NB4 (cell line): Measurements from ENCODE around the gene TRPC4AP.

ENCODE experiments used
- DNase-seq: peaks from one replicate; pipeline ENCODE4 v3.0.0; 2010; ENCODE audit warnings: low read depth
- H3K4me3 ChIP-seq: one replicate; pipeline ENCODE4 v1.5.1; 2011; ENCODE audit warnings: mild to moderate bottlenecking, low read depth, low read length, moderate library complexity
- MYC ChIP-seq: IDR thresholded peaks from 2 replicates; pipeline ENCODE4 v1.6.1; 2011; ENCODE audit warnings: low read depth, low read length
- POLR2A ChIP-seq: IDR thresholded peaks from 2 replicates; pipeline ENCODE4 v1.6.1; 2011; ENCODE audit warnings: mild to moderate bottlenecking; ENCODE audit not compliant: insufficient read length; ENCODE audit errors: extremely low read depth
- TF ChIP-seq, protein P1 (sequence below): IDR thresholded peaks from one replicate; pipeline ENCODE4 v1.5.1; 2012; ENCODE audit warnings: low read depth, low read length
- TF ChIP-seq, protein P2 (sequence below): IDR thresholded peaks from 2 replicates; pipeline ENCODE4 v1.6.1; 2011; ENCODE audit warnings: low read depth, low read length

Gene TRPC4AP

DNA sequence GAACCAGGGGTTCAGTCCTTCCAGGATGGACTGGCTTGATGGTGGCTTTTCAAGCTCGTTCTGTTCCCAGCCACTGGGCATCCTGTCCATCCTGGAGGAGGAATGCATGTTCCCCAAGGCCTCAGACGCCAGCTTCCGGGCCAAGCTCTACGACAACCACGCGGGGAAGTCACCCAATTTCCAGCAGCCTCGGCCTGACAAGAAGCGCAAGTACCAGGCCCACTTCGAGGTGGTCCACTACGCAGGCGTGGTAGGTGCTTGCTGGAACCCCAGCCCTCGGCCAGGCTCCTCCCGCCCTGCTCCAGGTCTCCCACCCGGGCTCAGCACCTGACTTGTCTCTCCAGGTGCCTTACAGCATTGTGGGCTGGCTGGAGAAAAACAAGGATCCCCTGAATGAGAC is 102.9 kb downstream of the TRPC4AP start:
- no peak for DNase-seq
- no peak overlapping the region for H3K4me3 ChIP-seq
- no peak for TF ChIP-seq MYC
- TF ChIP-seq, protein P1, sequence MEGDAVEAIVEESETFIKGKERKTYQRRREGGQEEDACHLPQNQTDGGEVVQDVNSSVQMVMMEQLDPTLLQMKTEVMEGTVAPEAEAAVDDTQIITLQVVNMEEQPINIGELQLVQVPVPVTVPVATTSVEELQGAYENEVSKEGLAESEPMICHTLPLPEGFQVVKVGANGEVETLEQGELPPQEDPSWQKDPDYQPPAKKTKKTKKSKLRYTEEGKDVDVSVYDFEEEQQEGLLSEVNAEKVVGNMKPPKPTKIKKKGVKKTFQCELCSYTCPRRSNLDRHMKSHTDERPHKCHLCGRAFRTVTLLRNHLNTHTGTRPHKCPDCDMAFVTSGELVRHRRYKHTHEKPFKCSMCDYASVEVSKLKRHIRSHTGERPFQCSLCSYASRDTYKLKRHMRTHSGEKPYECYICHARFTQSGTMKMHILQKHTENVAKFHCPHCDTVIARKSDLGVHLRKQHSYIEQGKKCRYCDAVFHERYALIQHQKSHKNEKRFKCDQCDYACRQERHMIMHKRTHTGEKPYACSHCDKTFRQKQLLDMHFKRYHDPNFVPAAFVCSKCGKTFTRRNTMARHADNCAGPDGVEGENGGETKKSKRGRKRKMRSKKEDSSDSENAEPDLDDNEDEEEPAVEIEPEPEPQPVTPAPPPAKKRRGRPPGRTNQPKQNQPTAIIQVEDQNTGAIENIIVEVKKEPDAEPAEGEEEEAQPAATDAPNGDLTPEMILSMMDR, result no peak
- TF ChIP-seq POLR2A, result no peak
- TF ChIP-seq, protein P2, sequence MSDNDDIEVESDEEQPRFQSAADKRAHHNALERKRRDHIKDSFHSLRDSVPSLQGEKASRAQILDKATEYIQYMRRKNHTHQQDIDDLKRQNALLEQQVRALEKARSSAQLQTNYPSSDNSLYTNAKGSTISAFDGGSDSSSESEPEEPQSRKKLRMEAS, result no peak

DNA sequence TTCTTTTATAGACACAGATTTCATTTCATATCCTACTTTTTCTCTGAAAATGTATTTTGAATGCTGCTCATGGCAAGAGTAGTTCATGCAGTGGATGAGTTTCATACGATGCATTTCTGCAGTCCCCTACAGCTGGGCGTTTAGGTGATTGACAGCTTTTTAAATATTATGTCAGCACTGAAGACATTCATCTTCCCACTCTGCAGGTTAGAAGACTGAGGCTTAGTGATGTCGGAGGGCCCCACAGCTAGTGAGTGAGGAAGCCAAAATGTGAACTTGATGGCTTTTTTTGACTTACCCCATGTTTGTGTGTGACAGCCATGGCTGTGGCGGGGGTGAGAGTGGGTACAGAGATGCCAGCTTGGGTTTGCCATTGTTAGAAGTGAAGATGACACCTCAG is 103.5 kb downstream of the TRPC4AP start:
- no peak for DNase-seq
- no peak for TF ChIP-seq POLR2A
- TF ChIP-seq, protein P2, result no peak
- TF ChIP-seq MYC, result no peak
- TF ChIP-seq, protein P1, result no peak
- H3K4me3 ChIP-seq, result no peak overlapping the region

DNA sequence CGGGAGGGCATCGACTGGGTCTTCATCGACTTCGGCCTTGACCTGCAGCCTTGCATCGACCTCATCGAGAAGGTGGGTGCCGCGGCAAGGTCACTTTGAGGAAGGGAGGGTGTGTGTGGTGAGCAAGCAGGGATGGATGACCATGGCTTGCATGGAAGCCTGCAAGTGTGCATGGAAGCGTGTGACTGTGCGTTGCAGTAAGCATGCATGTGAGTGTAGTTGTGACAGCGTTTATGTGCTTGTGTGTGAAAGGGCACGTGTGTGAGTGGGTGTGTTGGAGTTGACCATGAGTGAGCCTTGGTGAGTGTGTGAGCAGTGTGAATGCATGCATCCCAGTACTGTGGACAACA is 104.4 kb downstream of the TRPC4AP start:
- TF ChIP-seq POLR2A (no peak), MYC (no peak)
- TF ChIP-seq, protein P1, result no peak
- TF ChIP-seq, protein P2, result no peak
- H3K4me3 ChIP-seq, result no peak overlapping the region
- DNase-seq, result no peak

DNA sequence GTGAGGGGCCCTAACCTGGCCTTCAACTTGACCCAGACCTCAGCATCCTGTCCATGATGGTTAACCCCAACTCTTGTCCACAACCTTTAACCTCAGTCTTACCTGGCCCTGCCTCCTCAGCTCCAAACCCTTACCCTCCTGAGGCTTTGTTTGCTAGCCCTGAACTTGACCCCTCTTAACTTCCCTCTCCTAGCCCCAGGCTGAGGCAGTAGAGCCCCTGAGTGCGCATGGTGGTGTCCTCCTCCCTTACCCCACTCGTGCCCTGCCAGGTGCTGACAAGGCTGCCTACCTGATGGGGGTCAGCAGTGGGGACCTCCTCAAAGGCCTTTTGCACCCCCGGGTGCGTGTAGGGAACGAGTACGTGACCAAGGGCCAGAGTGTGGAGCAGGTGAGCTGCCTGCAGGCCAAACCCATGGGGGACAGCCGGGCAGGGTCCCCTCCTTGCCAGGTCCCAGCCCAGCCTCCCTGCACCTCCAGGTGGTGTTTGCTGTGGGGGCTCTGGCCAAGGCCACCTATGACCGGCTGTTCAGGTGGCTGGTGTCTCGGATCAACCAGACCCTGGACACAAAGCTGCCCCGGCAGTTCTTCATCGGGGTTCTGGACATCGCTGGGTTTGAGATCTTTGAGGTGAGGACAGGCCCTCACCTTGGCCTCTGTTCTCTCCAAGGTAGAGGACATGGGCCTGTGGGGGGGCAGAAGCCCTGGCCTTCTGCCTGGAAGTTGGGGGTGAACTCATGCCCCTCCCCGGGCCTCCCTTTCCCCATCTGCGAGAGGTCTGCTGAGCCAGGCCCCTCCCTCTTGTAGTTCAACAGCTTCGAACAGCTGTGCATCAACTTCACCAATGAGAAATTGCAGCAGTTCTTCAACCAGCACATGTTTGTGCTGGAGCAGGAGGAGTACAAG is 105.1 kb downstream of the TRPC4AP start:
- DNase-seq, result no peak
- H3K4me3 ChIP-seq, result no peak overlapping the region
- TF ChIP-seq, protein P2, result no peak
- TF ChIP-seq POLR2A (no peak), MYC (no peak)
- TF ChIP-seq, protein P1, result no peak

DNA sequence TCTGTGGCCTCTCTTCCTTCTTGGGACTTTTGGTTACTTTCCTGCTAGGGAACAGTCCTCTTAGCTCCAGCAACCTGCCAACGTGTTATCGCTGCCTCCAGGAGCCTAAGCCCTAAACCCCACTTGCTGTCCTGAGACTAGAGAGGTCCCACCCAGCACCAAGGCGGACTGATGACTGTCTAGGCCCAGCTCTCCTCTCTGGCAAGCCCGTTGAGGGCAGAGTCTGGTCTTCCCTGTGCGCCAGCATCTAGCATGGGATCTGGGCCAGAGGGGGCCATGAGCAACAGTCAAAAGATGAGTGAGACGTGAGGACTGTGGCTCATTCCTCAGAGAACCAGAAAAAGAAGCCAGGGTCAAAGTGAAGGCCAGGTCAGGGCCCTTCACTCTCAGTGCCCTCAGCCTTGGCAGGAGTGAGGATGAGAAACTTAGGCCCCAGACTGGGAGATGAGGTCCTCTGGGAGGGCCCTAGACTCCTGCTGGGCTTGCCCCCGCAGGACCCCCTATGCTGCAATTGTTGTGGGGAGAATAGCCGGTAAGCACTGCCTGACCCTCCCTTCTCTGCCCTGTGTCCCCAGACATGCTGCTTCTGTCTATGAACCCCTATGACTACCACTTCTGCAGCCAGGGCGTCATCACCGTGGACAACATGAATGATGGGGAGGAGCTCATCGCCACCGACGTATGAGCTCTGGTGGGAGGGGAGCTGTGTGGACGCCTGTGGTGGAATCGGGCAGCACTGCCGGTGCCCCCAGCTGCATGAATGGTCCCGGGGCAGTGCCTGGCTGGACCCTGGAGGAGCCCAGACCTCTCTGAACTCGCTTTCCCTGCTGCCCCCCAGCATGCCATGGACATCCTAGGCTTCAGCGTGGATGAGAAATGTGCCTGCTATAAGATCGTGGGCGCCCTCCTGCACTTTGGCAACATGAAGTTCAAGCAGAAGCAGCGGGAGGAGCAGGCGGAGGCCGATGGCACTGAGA is 106.0 kb downstream of the TRPC4AP start:
- TF ChIP-seq, protein P2, result no peak
- TF ChIP-seq MYC (no peak), POLR2A (no peak)
- TF ChIP-seq, protein P1, result no peak
- no peak overlapping the region for H3K4me3 ChIP-seq
- DNase-seq, result no peak
